SIG-M5 treated with dmso at 0.1 percent for 504 hours (cell line): Measurements from ENCODE around the gene ERC2.

ENCODE experiments used
- DNase-seq: peaks from one replicate; lab custom pipeline; 2025; ENCODE audit not compliant: unreplicated experiment; lab: John Stamatoyannopoulos, UW

ERC2 gene

GRCh38 chr3:55692295-55692956 is 775.8 kb downstream of the ERC2 start:
- no peak for DNase-seq

- no peak for DNase-seq
Observed at GRCh38 chr3:55691141-55691540, 777.1 kb downstream of the ERC2 start.

- DNase-seq, result no peak
Observed at GRCh38 chr3:55690726-55691125, 777.5 kb downstream of the ERC2 start.

GRCh38 chr3:55690177-55690576 is 778.1 kb downstream of the ERC2 start:
- DNase-seq, result no peak

- DNase-seq, result no peak
Observed at GRCh38 chr3:55688154-55688553, 780.1 kb downstream of the ERC2 start.

GRCh38 chr3:55687526-55687925 is 780.7 kb downstream of the ERC2 start:
- no peak for DNase-seq

- DNase-seq, result no peak
Observed at GRCh38 chr3:55686426-55687254, 781.6 kb downstream of the ERC2 start.

- no peak for DNase-seq
Observed at GRCh38 chr3:55683666-55684270, 784.5 kb downstream of the ERC2 start.

GRCh38 chr3:55682461-55682860 is 785.8 kb downstream of the ERC2 start:
- no peak for DNase-seq

- no peak for DNase-seq
Observed at GRCh38 chr3:55678546-55679216, 789.6 kb downstream of the ERC2 start.

- no peak for DNase-seq
Observed at GRCh38 chr3:55676643-55677042, 791.6 kb downstream of the ERC2 start.

- no peak for DNase-seq
Observed at GRCh38 chr3:55675478-55675877, 792.8 kb downstream of the ERC2 start.

GRCh38 chr3:55673764-55674163 is 794.5 kb downstream of the ERC2 start:
- no peak for DNase-seq

GRCh38 chr3:55669133-55669532 is 799.1 kb downstream of the ERC2 start:
- no peak for DNase-seq

GRCh38 chr3:55668359-55668758 is 799.9 kb downstream of the ERC2 start:
- no peak for DNase-seq

- no peak for DNase-seq
Observed at GRCh38 chr3:55664387-55664786, 803.9 kb downstream of the ERC2 start.

GRCh38 chr3:55662683-55663082 is 805.6 kb downstream of the ERC2 start:
- DNase-seq, result no peak

- no peak for DNase-seq
Observed at GRCh38 chr3:55661571-55661970, 806.7 kb downstream of the ERC2 start.

- no peak for DNase-seq
Observed at GRCh38 chr3:55661141-55661540, 807.1 kb downstream of the ERC2 start.

- no peak for DNase-seq
Observed at GRCh38 chr3:55660642-55661041, 807.6 kb downstream of the ERC2 start.

GRCh38 chr3:55659701-55660100 is 808.6 kb downstream of the ERC2 start:
- DNase-seq, result no peak
